Measurements from ENCODE around the gene RBM15B.

RBM15B gene

DNA sequence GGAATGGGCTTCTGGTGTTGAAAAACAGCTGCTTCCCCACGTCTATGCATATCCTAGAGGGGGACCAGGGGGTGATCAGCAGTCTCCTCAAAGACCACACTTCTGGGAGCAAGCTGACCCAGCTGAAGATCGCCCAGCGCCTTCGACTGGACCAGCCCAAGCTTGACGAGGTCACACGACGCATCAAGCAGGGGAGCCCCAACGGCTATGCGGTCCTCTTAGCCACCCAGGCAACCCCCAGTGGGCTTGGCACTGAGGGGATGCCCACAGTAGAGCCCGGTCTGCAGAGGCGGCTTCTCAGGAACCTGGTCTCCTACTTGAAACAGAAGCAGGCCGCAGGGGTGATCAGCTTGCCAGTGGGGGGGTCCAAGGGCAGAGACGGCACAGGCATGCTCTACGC is 2.5 kb downstream of the RBM15B start:
- DNase-seq, result no peak

GRCh38 chr3:51394541-51394940 is 3.5 kb downstream of the RBM15B start:
- no peak for DNase-seq

DNA sequence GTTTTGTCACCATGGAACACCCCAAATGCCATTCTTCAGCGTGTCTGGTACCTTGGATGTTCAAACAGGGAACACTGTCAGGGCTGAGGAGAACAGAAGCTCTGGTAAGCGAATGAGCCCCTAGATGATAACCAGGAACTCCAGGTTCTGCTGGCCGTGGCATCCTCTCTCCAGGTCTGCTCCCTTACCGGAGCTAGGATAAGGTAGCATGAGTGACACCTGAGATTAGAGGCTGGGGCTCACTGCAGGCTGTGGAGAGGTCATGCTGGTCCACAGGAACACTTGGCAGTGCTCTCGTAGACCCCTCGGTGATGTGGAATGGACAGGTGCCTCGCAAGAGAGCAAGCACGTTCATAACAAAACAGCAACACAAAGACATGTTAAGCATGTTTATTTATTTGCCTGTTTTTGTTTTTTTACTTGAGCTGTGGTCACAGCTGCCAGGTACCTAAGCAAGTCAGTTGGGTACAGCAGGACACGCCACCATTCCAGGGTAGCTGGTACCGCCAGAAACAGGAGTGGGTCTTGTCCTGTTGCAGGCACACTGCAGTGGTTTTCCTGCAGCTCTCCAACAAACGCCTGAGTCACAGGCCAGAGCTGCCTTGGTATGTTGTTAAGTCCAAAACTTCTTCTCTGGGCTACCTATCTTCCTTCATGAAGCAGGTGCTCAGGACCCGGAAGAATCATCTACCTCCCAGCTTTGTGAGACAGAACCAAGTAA is 4.6 kb downstream of the RBM15B start:
- DNase-seq, result no peak

DNA sequence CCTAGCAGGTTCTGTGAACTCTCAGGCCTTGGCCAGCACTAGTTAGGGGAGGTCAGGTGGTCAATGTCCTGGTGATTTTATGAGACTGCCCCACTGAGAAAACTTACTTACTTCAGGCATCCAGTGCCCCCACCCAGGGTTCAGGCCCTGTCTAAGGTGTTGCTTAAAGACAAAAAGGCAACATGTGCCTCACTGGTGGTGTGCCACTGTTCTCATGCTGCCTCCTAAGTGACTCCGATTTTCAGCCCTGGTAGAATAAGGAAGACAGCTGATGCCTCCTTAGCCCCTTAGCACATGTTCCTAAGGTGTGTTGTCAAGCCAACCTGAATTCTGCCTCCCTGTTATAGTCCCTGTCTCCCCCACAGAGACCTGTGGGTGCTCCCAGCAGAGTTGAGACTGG is 5.3 kb downstream of the RBM15B start:
- no peak for DNase-seq

DNA sequence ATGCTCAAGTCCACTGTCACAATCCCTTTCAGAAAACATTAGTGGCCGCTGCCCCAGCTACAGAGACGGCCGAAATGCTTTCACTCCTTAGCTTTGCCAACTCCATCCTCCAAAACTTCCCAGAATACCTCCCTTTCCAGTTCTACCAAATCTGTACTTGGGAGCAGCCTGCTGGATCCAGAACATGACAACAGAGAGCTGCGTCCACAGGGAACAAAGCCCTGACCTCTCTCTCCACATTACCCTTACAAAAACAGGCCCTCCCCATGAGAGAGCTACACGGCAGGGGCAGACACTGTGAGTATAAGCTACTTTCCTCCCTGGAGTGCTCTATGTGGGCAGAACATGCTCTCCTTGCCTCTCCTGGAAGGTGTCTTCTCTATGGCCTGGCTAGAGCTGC is 6.3 kb downstream of the RBM15B start:
- no peak for DNase-seq

GRCh38 chr3:51398595-51399310 is 7.7 kb downstream of the RBM15B start:
- no peak for DNase-seq

DNA sequence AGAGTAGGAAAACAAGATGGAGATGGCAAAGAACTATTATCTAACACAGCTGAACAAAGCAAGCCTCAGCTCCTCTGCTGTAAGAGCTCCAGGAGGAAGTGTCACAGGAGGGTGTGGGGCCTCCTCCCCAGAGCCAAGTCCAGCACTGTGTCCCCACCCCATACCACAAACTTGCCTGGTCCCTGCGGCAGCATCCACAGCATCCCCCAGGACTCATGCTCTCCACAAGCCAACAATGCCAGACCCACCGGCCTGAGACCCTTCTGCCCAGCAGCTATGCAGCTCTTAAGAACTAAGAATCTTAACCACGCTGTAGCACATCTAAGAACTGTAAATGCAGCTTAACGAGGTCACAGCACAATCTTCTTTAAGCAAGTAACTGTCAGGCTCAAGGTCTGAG is 9.1 kb downstream of the RBM15B start:
- no peak for DNase-seq

DNA sequence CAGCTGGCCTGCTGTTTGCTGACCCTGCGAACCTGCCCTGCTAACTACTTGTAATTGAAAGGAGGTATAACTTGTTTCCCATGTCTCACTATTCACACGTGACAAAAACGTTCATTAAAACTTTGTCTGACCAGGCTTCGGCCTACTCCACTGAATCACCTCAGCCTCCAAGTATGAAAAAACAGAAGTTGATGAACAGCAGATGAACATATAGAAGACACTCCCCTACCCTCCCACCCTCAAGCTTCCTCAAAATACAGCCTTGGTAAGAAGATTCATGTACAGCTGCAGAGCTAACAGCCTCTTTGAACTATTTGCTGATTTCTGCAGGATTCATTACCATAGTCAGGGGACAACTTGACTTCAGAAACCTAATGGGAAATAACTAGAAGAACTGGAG is 10.7 kb downstream of the RBM15B start:
- DNase-seq, result no peak

GRCh38 chr3:51403675-51404074 is 12.6 kb downstream of the RBM15B start:
- no peak for DNase-seq

GRCh38 chr3:51408021-51408420 is 16.9 kb downstream of the RBM15B start:
- DNase-seq, result no peak

DNA sequence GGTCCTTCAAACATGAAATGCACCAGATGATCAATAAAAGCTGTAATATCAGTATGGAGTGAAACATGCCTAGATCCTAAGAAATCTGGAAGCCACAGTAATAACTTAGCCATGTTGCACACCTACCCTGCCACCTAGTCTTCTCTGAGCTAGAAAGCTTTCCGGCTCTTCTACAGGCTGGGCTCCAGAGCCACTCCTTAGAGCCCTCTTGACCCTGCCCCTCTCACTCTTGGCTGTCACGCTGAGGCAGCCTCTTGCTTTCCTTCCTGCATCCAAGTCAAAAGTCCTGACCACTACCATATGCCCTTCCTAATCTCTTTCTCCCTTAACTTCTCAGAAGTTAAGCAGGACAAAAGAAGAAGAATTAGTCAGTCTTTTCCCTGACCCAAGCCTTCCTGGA is 17.7 kb downstream of the RBM15B start:
- no peak for DNase-seq

DNA sequence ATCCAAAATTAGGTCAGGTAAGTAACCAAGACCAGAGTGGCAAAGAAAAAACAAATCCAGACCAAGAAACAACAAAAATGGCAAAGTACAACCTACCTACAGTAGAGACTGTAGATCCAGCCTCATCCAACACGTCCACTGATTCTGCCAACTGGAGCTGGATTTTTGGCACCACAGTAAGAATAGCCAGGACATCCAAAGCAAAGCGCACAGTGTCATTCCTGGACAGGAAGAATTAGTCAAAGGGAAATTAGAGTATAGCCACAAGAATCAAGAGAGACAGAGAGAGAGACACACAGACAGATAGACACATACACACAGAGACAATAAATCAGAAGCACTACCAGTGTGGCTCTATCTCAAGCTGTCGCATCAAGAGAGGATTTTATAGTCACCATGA is 31.1 kb downstream of the RBM15B start:
- no peak for DNase-seq

DNA sequence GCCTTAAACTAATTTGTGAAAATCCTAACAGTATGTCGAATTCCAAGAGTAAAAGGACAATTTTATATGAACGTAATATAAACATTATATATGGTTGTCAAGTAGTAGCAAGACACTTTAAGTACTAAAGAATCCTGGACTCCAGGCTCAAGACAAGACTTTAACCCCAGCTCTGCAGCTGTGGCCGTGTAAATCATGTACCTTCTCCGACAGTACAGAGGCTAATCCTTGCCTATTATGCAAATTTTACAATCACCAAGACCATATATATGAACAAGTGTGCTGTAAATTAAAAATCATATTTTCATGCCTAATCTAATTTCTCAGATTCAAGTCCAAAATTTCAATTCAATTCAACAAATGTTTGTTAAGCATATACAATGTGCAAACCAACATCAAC is 35.8 kb downstream of the RBM15B start:
- no peak for DNase-seq

- DNase-seq, result no peak
These were observed 38.1 kb downstream of the RBM15B start for GRCh38 chr3:51429138-51429537.

DNA sequence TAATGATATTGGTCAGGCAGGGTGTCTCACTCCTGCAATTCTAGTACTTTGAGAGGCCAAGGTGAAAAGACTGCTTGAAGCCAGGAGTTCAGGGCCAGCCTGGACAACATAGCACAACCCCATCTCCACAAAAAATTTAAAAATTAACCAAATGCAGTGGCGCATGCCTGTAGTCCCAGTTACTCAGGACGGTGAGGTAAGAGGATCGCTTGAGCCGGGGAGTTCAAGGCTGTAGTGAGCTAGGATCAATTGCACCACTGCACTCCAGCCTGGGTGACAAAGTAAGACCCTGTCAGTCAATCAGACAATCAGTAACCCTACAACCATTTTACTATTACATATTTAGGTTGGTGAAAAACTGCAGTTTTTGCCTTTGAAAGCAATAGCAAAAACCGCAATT is 43.0 kb downstream of the RBM15B start:
- DNase-seq, result no peak

DNA sequence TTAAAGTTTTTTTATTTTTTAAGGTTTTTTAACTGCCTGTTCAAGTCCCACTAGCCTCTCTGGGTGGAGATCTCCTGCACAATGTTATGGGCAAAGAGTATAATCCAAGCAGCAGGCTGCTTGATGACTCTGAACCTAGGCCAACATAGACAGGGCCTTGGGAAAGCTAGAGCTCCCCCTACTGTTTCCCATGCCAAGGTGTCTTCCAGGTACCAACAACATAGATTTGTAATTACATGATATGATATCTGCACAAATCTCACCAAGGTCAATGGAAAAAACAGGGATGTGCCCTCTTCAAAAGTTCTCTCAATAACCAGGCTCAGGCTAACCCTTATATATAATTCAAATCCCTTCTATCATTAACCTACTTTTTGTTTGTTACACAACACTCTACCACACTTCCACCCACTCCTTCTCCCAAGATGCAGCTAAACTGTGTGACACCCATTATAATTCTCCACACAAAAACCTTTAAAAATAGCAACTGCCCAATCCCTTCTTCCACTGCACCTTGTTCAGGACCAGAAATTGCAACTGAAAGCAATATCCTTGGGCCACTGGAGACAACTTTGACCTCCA is 43.8 kb downstream of the RBM15B start:
- DNase-seq, result peak; percentile 28

DNA sequence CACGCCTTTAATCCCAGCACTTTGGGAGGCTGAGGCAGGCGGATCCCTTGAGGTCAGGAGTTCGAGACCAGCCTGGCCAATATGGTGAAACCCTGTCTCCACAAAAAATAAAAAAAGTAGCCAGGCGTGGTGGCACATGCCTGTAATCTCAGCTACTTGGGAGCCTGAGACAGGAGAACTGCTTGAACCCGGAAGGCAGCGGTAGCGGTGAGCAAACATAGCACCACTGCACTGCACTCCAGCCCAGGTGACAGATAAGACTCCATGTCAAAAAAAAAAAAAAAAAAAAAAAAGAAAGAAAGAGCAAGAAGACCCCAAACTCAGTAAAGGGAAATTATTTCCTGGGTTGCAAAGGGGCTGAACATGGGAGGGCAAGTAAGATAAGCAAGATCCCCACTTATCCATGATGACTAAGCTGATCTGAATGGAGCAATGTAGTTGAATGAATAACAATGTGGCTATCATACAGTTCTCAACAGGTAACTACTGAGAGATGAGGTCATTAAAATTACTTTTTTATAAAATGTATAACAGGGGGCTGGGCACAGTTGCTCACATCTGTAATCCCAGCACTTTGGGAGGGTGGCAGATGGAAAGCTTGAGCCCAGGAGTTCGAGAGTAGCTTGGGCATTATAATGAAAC is 46.0 kb downstream of the RBM15B start:
- no peak for DNase-seq

DNA sequence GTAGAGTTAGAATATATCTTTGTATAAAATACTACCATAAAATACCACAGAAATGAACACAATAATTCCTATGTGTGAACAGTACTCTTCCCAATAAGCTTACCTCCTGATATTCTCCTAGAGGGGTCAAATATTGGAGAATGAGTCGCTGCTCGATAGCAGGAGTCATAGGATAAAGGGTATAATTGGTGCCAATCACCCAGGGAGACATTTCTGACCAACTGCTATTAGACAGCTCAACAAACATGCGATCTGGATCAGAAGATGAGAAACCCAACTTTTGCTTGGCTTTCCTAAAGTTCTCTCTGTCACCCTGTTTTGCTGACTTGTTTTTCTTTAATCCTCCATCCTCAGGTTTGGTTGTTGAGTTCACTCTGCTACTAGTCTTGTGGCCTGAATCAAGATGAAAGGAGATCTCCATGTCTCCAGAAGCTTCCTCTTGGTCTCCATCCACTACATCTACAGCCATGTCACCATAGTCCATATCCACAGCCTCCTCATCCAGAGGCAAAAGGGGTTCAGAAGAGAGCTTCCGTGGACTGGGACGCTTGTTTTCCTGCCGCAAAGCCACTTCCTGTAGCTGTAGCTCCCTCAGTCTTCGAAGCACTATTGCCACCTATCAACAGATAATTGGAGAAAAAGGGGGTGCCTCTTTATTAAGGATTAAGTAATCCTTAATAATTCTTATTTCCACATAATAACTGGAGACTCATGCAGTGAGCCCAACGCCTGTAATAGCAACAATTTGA is 50.4 kb downstream of the RBM15B start:
- DNase-seq, result no peak

- DNase-seq, result no peak
These were observed 54.6 kb downstream of the RBM15B start for GRCh38 chr3:51445544-51446280.

Data from right hindlimb (tissue), 1 donor.